WTC11 (cell line): Measurements from ENCODE around the gene MSANTD1.

Experiments used
- CREM ChIP-seq: sonication (generic); formaldehyde crosslinking; IDR thresholded peaks from 2 replicates; pipeline ENCODE4 v1.8.1; 2022; ENCODE audit warnings: mild to moderate bottlenecking, missing genetic modification reagents, moderate library complexity
- CTCF ChIP-seq: fragments of 200-600 bp; IDR thresholded peaks from 2 replicates; pipeline ENCODE4 v1.8.0; 2022; ENCODE audit warnings: antibody characterized with exemption
- FOXJ3 ChIP-seq: sonication (generic); formaldehyde crosslinking; IDR thresholded peaks from 2 replicates; pipeline ENCODE4 v1.9.0; 2021; ENCODE audit warnings: missing genetic modification reagents, mild to moderate bottlenecking, borderline replicate concordance
- IRF2 ChIP-seq: sonication (generic); formaldehyde crosslinking; IDR thresholded peaks from 2 replicates; pipeline ENCODE4 v1.8.0; 2022; ENCODE audit warnings: low read depth, missing genetic modification reagents, borderline replicate concordance
- ZBTB21 ChIP-seq: sonication (generic); formaldehyde crosslinking; IDR thresholded peaks from 2 replicates; pipeline ENCODE4 v1.8.1; 2023; ENCODE audit warnings: mild to moderate bottlenecking, missing genetic modification reagents, borderline replicate concordance
- ZNF416 ChIP-seq: fragments of 250-450 bp; sonication (Bioruptor Pico); IDR thresholded peaks from 2 replicates; pipeline ENCODE4 v1.9.0; 2021; ENCODE audit warnings: mild to moderate bottlenecking, inconsistent platforms

GRCh38 chr4:3233391-3234071, 15.4 kb upstream of the MSANTD1 start:
- no peak for TF ChIP-seq CREM (CRISPR knock-in tag)
- TF ChIP-seq IRF2 (CRISPR knock-in tag): no peak
- no peak for TF ChIP-seq CTCF
- TF ChIP-seq ZNF416 (CRISPR knock-in tag): no peak
- TF ChIP-seq ZBTB21 (CRISPR knock-in tag): no peak
- TF ChIP-seq FOXJ3 (CRISPR knock-in tag): no peak
